HG03139 (cell line): ENCODE data around the gene CA11.
A peak's percentile ranks its signal among the peaks of the same experiment; 100 is the strongest.
"Not testable (repeated sequence)": the region's sequence is repeated elsewhere in the genome, so short reads cannot be mapped to it uniquely, and the experiment has no call there.

Experiments used
- ATAC-seq: cut with Tn5 transposase; IDR thresholded peaks from one replicate; pipeline ENCODE4 v1.9.1; 2021; ENCODE audit not compliant: unreplicated experiment

CA11 gene

DNA sequence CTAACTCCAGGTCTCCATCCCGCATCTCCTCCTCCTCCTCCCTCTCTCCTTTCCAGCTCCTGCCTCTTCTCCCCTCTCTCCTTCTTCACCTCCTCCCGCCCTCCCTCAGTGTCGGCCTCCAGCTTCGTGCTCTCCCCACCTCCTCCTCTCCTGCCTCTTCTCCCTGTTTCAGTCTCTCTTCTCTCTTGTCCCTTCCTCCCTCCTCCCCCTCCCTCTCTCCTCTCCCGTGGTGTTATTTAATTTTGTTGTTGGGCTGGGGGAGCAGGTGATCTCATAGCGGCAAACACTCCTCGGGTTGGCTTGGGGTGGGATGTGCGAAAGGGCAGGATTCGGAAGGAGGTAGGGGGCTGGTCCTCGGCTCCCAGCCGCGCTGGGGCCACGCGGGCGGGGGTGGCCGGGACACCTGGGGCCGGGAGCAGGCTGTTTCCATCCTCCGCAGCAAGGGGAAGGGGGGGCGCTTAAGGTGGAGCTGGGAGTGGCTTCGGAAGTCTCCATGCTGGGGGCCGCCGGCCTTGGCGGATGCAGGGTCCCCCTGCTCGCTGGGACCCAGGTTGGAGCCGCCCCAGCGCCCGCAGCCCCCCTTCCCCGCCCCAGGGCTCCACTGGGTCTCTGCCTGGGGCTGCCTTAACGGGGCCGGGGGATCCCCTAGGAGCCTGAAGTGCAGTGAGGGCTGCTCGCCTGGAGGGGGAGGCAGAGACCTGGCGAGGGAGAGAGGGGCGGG is at the start of gene CA11:
Gene CA11, minus strand, starts transcription at position 187 of the 721 bp plus-strand sequence. CDS start 555 bp downstream, outside the sequence.
- peak; percentile 74 for ATAC-seq

- not testable (repeated sequence) for ATAC-seq
These were observed 47.6 kb upstream of the CA11 start for GRCh38 chr19:48693629-48694028.

- ATAC-seq, result no peak
These were observed 43.5 kb upstream of the CA11 start for GRCh38 chr19:48689449-48689848.

DNA sequence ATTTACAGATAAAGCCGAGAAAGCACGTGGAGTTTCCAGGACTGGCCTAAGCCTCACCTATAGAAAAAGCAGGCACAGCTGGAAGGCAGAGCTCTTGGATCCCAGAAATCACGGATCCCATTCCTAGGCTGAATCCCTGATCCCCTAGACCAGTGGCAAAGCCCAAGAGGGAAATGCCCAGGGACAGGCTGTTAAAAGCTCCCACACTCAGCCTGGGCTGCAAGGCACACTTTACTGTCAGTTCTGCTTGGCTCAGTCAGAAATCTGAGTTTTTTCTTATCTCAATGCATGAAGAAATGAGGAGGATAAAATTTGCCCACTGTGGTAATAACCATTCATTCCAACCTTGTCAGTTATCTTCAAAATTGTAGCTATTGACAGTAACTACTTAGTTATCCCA is 41.8 kb upstream of the CA11 start:
- no peak for ATAC-seq

DNA sequence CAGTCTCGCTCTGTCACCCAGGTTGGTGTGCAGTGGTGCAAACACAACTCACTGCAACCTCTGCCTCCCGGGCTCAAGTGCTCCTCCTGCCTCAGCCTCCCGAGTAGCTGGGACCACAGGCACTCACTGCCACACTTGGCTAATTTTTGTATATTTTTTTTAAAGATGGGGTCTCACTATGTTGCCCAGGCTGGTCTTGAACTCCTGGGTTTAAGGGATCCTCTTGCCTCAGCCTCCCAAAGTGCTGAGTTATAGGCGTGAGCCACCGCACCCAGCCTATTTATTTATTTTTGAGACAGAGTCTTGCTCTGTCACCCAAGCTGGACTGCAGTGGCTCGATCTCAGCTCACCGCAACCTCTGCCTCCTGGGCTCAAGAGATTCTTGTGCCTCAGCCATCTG is 40.6 kb upstream of the CA11 start:
- not testable (repeated sequence) for ATAC-seq

GRCh38 chr19:48686088-48686487 is 40.1 kb upstream of the CA11 start:
- no peak for ATAC-seq

DNA sequence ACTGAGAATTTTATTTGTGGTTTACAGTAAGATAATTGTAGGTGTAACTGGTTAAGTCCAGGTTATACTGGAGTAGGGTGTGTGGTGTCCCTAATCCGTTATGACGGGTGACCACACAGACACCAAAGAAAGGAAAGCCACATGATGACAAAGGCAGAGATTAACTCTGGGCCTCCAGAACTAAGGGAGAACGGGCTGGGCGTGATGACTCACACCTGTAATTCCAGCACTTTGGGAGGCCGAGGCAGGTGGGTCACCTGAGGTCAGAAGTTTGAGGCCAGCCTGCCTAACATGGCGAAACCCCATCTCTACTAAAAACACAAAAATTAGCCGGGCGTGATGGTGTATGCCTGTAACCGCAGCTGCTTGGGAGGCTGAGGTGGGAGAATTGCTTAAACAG is 39.6 kb upstream of the CA11 start:
- no peak for ATAC-seq

GRCh38 chr19:48683349-48683748 is 37.4 kb upstream of the CA11 start:
- no peak for ATAC-seq

GRCh38 chr19:48681127-48681470 is 35.1 kb upstream of the CA11 start:
- ATAC-seq, result no peak

GRCh38 chr19:48680436-48681126 is 34.6 kb upstream of the CA11 start:
- no peak for ATAC-seq

- ATAC-seq, result not testable (repeated sequence)
These were observed 34.0 kb upstream of the CA11 start for GRCh38 chr19:48680006-48680405.

GRCh38 chr19:48678201-48678600 is 32.2 kb upstream of the CA11 start:
- ATAC-seq, result no peak

DNA sequence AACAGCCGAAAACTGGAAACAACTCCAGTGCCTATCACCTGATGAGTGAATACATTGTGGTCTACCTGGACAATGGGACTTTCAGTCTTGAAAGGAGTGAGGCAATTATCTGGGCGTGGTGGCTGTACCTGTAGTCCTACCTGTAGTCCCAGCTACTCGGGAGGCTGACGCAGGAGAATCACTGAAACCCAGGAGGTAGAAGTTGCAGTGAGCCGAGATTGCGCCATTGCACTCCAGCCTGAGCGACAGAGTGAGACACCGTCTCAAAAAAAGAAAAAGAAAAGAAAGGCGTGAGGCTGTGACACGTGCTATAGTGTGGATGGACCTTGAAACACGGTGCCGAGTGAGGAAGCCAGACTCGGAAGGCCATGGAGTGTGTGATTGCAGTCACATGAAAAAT is 30.9 kb upstream of the CA11 start:
- ATAC-seq, result no peak

GRCh38 chr19:48676487-48676886 is 30.5 kb upstream of the CA11 start:
- ATAC-seq, result no peak

DNA sequence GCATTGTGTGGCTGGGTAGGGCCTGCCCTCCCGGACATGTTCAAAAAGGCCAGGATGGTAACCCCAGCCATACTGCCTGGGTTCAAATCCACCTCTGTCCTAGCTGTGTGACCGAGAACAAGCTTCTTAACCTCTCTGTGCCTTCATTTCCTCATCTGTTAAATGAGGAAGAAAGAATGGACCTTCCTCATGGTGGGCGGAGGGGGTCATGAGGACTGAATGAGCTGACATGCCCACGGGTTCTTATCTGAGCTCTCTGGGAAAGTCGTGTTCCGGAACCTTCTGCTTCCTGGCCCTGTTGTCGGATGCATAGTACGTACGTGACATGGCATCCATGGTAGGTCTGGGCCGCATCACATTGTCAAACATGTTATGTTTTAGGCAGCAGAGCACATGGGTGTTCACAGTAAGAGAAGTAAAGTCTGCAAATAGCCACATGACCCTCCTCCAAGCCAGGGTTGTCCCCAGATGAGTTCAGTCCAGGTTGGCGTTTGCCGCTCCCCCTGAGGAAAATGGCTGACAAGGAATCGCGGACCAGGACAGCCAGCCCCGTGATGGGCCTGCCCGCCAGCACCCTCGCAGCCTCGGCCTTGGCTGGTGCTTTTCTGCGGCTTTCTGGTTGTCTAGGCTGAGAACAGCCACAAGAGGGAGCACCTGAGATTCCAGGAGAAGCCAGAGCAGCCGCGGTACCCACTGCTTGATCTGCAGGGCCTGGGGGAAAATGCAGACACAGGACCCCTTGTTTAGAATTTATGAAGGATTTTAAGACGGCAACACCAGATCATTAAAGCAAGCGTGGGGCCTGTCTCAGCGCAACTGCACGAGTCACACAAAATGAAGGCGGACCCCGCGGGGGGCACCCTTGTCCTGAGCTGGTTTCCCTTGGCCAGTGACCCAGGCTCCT is 29.2 kb upstream of the CA11 start:
- ATAC-seq, result no peak

DNA sequence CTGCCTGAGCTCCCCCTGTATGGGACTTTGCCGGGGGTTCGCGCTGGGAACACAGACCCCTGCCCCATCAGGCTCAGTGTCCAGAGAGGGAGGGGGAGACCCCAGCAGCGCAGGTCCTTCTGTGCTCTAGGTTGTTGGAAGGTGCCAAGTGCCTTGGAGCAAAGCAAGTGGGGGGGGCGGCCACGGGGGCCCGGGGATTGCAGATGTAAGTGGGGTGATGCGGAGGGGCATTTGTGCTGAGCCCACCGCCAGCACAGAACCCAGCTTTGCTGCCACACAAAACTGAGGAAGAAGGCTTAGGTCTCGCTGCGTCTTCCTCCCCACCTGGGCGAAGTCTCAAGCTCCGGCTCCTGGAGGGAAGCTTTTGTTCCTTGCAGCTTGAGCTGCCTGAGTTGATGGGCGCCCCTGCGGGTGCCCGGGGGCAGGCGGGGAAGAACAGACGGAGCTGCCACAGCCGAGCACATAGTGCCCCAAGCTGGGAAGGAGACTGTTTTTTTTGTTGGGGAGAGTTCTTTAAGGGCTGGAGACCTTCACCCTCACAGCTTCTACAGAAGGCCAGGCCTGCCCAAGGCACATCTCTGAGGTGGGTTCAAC is 28.3 kb upstream of the CA11 start:
- no peak for ATAC-seq

DNA sequence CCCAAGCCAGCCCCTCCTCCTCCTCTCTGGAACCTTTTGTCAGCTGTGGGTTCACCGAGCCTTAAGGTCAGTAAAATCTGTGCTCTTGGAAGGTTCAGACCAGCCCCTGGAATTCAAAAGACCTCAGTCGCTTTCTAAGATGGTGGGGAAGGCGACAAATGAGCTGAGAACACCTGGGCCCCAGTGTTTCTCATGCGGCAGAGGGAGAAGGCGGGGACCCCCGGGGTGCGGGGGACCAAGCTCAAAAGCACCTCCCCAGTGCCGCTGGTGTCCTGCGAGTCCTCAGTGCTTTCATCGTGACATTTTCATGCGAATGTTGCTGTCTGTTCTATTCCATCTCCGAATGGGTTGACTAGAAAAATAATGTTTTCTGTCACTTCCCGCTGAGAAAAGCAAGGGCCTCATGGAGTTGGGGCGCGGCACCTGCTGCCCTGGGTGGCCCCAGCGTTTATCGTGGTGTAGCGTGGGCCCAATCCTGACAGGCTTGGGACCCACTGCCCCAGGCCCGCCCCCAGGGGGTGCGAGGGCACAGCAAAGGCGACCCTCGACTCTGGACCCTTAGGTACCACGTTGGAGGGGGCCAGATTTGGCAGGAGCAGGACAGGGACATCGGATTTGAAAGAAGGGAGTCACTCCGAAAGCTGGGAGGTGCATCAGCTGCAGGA is 27.6 kb upstream of the CA11 start:
- no peak for ATAC-seq

- no peak for ATAC-seq
These were observed 27.0 kb upstream of the CA11 start, which contains the start of gene NTN5 for GRCh38 chr19:48672994-48673393. TSS of gene NTN5 (minus strand) at chr19:48673017. CDS start at chr19:48670986, 2,031 bp downstream.

DNA sequence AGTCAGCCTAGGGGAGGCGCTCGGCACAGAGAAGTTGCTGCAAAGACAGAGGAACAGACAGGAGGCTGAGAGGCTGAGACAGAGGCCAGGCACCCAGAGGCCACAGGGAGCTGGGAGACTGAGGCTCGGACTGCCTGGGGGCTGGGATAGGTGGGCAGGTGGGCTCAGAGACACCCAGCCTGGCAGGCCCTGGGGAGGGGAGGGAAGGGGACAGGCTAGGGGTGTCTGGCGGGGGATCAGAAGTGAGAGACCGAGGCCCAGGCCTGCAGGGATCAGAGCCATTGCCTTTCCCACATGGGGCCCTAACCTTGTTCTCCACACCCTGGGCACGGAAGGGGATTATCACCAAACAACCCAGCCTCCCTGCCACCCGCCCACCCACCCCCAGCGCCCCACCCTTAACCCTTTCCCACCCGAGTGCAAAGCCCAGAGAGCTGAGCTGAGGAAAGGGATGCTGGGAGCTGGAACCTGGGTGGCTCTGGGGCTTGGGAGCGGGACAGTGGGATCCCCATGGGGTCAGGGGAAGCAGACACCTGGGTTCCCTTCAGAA is 25.5 kb upstream of the CA11 start:
- ATAC-seq, result no peak

DNA sequence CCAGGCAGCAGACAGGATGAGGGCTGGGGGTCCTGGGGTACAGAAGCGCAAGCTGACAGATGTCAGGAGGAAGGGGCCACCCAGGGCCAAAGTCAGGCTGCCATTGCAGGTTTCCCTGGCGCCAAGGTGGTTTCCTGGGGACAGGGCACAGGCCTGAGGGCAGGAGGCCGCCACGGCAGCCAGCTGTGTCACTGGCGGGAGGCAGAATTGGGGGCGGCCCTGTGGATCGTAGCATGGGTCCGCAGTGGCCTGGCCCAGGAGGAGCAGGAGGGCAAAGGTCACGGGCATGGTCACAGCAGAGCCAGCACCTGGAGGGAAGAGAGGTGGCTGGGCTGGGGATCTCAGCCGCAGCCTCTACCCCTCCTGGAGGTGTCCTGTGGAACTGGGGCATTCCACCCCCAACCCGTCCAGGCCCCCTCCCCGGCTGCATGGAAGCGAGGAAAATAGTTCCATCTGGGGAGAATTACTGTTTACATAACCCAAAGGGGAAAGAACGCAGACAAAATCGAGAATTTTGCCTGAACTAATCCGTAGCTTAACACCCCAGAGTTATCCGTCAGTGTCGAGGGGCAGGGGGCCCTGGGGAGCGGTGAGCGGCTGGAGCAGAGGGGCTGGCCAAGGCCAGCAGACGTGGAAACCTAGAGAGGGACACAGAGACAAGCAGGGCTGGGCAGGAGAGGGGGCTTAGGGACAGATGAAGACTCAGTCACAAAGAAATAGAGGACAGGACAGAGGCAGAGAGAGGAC is 24.9 kb upstream of the CA11 start:
- ATAC-seq, result no peak
